Smooth muscle cell (in vitro differentiated cells): ENCODE measurements around the gene GRID2. TPM values are rescaled to one million over a fixed set of nuclear protein-coding genes. Genes with fewer than 3 reads are reported as not detected.

Source experiments
- DNase-seq: peaks from one replicate; lab custom pipeline; 2025; ENCODE audit not compliant: unreplicated experiment; lab: John Stamatoyannopoulos, UW
- H2AFZ ChIP-seq: fragments of 200-600 bp; sonication (generic); 2 replicates; pipeline ENCODE4 v1.6.0; 2016; ENCODE audit warnings: antibody characterized with exemption, low read depth, mild to moderate bottlenecking
- H3F3A ChIP-seq: fragments of 200-600 bp; sonication (generic); 2 replicates; pipeline ENCODE4 v1.6.0; 2017; ENCODE audit warnings: antibody characterized with exemption, low read depth
- H3K27ac ChIP-seq: fragments of 200-600 bp; sonication (generic); 2 replicates; pipeline ENCODE4 v1.5.1; 2016; ENCODE audit warnings: low read depth, mild to moderate bottlenecking
- H3K27me3 ChIP-seq: fragments of 200-600 bp; sonication (generic); 2 replicates; pipeline ENCODE4 v1.6.1; 2016; ENCODE audit warnings: low read depth, mild to moderate bottlenecking
- H3K36me3 ChIP-seq: fragments of 200-600 bp; sonication (generic); 2 replicates; pipeline ENCODE4 v1.5.1; 2016; ENCODE audit warnings: low read depth
- H3K4me1 ChIP-seq: fragments of 200-600 bp; sonication (generic); 2 replicates; pipeline ENCODE4 v1.5.1; 2016; ENCODE audit warnings: low read depth
- H3K4me2 ChIP-seq: fragments of 200-600 bp; sonication (generic); 2 replicates; pipeline ENCODE4 v1.6.0; 2016; ENCODE audit warnings: mild to moderate bottlenecking
- H3K4me3 ChIP-seq: fragments of 200-600 bp; sonication (generic); 2 replicates; pipeline ENCODE4 v1.5.1; 2016; ENCODE audit warnings: mild to moderate bottlenecking
- H3K79me2 ChIP-seq: fragments of 200-600 bp; sonication (generic); 2 replicates; pipeline ENCODE4 v1.6.0; 2016; ENCODE audit warnings: low read depth, mild to moderate bottlenecking
- H3K9ac ChIP-seq: fragments of 200-600 bp; sonication (generic); 2 replicates; pipeline ENCODE4 v1.6.0; 2016; ENCODE audit warnings: low read depth
- H3K9me3 ChIP-seq: fragments of 200-600 bp; sonication (generic); replicated peaks from 2 replicates; pipeline ENCODE4 v1.5.1; 2016; ENCODE audit warnings: low read depth
- H4K20me1 ChIP-seq: fragments of 200-600 bp; sonication (generic); 2 replicates; pipeline ENCODE4 v1.6.0; 2016; ENCODE audit warnings: low read depth
- WGBS: methylation state at CpG from one replicate; pipeline ENCODE4 v1.1.7; 2016; ENCODE audit warnings: low lambda C conversion rate; 5-methylcytosine and 5-hydroxymethylcytosine counted together
- polyA plus RNA-seq: library from polyadenylated mRNA; unstranded; fragments of >200 nt; fragmentation: Nextera tagmentation; extraction: Ambion mirVana; gene quantifications from 2 replicates; pipeline ENCODE4 v1.2.1, GENCODE V29; 2016
- total RNA-seq: library from RNA; depleted of rRNA; stranded (reverse); fragments of >200 nt; gene quantifications from 2 replicates; pipeline ENCODE4 v1.2.3, GENCODE V29; 2014
- TF ChIP-seq, protein P1 (sequence below): fragments of 200-600 bp; sonication (generic); IDR thresholded peaks from 2 replicates; pipeline ENCODE4 v1.5.1; 2017; ENCODE audit warnings: borderline replicate concordance, mild to moderate bottlenecking, antibody characterized with exemption; ENCODE audit not compliant: insufficient read depth, poor library complexity, severe bottlenecking

GRID2 gene
- total and polyA plus RNA-seq, 2 experiments from 2014 or later, result 1.2 TPM; not detected in 1

DNA sequence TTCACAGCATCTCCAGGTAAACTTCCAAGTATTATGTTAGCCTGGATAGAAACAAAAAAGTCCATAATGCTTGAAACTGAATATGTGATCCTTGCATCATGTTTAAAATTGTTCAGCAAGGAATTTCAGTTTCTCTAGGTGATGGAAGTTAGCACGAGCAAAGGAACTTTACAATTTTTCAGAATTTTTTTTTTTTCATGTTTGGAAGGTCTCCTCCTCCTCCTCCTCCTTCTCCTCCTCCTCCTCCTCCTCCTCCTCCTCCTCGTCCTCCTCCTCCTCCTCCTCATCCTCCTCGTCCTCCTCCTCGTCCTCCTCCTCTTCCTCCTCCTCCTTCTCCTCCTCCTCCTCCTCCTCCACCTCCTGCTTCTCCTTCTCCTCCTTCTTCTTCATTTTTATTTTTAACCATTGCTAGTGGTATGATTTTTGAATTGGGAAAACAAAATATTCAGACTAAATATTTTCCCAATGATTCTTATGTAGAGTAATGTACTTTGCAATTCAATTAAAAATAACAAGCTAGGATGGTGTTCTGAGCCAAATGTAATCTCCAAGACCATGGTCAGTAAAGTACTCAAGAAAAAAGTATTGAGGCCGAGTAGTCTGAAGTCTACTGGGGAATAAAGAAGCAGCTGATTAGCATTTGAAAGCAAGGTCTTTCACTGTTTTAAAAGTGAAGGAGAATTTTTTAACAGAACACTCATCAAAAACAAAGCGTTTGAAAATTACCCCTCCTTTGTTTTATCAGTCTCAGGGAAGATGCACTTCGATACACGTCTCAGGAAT is 1103.9 kb downstream of the GRID2 start:
- Histone ChIP-seq H3K79me2 (no peaks in the 10 kb centered on the region), H3K4me3 (no peak overlapping the region), H3K9me3 (no peaks in the 10 kb centered on the region), H4K20me1 (no peaks in the 10 kb centered on the region), H3F3A (no peaks in the 10 kb centered on the region), H3K27me3 (peaks cover 3% of the 10 kb centered on the region), H3K4me2 (no peak overlapping the region), H3K4me1 (no peaks in the 10 kb centered on the region), H2AFZ (no peak overlapping the region), H3K36me3 (no peaks in the 10 kb centered on the region), H3K9ac (no peak overlapping the region), H3K27ac (no peak overlapping the region)
- 16% methylated on average over 6 of the region's 8 CpGs for WGBS
- TF ChIP-seq, protein P1, sequence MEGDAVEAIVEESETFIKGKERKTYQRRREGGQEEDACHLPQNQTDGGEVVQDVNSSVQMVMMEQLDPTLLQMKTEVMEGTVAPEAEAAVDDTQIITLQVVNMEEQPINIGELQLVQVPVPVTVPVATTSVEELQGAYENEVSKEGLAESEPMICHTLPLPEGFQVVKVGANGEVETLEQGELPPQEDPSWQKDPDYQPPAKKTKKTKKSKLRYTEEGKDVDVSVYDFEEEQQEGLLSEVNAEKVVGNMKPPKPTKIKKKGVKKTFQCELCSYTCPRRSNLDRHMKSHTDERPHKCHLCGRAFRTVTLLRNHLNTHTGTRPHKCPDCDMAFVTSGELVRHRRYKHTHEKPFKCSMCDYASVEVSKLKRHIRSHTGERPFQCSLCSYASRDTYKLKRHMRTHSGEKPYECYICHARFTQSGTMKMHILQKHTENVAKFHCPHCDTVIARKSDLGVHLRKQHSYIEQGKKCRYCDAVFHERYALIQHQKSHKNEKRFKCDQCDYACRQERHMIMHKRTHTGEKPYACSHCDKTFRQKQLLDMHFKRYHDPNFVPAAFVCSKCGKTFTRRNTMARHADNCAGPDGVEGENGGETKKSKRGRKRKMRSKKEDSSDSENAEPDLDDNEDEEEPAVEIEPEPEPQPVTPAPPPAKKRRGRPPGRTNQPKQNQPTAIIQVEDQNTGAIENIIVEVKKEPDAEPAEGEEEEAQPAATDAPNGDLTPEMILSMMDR, result no peak
- DNase-seq, result no peak

DNA sequence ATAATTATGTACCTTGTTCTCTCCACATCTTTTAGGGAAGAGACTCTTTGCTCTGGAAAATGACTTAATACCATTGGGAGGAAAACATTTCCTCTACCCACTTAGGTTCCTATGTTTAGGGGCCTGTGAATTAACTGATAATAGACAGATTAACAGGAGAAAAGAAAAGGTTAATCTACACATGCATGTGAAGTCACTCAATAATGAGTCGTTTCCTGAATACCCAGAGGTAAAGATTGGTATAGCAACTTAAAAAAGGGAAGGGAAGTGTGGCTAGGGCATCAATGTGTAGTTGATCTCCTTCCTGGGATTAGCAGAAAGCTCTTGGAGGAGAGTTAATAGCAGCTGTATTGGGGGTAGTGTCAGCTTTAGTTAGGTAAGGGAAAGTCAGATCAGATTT is 1105.3 kb downstream of the GRID2 start:
- Histone ChIP-seq H4K20me1 (no peaks in the 10 kb centered on the region), H2AFZ (no peak overlapping the region), H3K4me3 (no peak overlapping the region), H3K79me2 (no peaks in the 10 kb centered on the region), H3K9me3 (no peaks in the 10 kb centered on the region), H3K27ac (no peak overlapping the region), H3K27me3 (peaks cover 3% of the 10 kb centered on the region), H3K4me2 (no peak overlapping the region), H3K9ac (no peak overlapping the region), H3K4me1 (no peaks in the 10 kb centered on the region), H3F3A (no peaks in the 10 kb centered on the region), H3K36me3 (no peaks in the 10 kb centered on the region)
- no peak for DNase-seq
- 3% methylated on average over 1 of the region's 1 CpG for WGBS
- TF ChIP-seq, protein P1, result no peak

DNA sequence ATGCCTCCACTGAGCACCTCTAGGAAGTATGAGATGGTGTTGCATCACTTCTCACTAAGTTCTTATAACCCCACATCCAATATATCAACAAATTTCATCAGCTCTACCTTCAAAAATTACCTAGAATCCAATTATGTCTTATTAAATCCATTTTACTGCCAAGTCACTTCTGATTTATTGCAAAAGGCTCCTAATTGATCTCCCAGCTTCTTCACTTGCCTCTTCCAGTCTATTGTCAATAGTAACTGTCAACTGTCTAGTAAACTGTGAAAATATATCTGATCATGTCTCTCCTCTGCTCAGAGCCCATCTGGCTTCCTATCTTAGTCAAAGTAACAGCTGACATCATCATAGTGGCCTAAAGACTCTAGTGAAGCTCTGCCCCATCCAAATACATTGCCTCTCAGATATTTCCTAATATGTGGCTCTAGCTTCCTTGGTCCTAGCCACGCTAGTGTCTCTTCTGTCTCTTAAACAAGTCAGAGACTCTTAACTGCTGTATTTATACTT is 1110.3 kb downstream of the GRID2 start:
- 91% methylated on average over 1 of the region's 1 CpG for WGBS
- H3K4me2 ChIP-seq, result no peak overlapping the region
- no peaks in the 10 kb centered on the region for H3K4me1 ChIP-seq
- H2AFZ ChIP-seq, result no peak overlapping the region
- no peak overlapping the region for H3K27ac ChIP-seq
- no peak overlapping the region for H3K4me3 ChIP-seq
- TF ChIP-seq, protein P1, result no peak
- H3K9ac ChIP-seq, result no peak overlapping the region
- no peaks in the 10 kb centered on the region for H3K27me3 ChIP-seq
- no peaks in the 10 kb centered on the region for H3K9me3 ChIP-seq
- no peak for DNase-seq
- no peaks in the 10 kb centered on the region for H3F3A ChIP-seq
- no peaks in the 10 kb centered on the region for H3K79me2 ChIP-seq
- H3K36me3 ChIP-seq, result no peaks in the 10 kb centered on the region
- H4K20me1 ChIP-seq, result no peaks in the 10 kb centered on the region
